WTC11 (cell line): ENCODE measurements around the gene TMC4. TPM values are rescaled to one million over a fixed set of nuclear protein-coding genes. Genes with fewer than 3 reads are reported as not detected.

ENCODE experiments used
- ATAC-seq: fragments of 200-7000 bp; cut with Tn5 transposase; 2 replicates; pipeline ENCODE4 v1.10.0; 2021; ENCODE audit warnings: mild to moderate bottlenecking, moderate library complexity
- CTCF ChIA-PET: fragments of 300-600 bp; sonication (Branson Sonifier 250); formaldehyde crosslinking; loops from one replicate; lab custom pipeline; 2021; ENCODE audit warnings: antibody characterized with exemption; lab: Charles Lee
- POLR2A ChIA-PET: fragments of 350-600 bp; sonication (Branson Sonifier 250); formaldehyde crosslinking; loops from one replicate; lab custom pipeline; 2021; ENCODE audit warnings: antibody characterized with exemption; lab: Charles Lee
- DNase-seq: peaks from one replicate; pipeline ENCODE4 v3.0.0; 2021; ENCODE audit warnings: low spot score
- H3K27ac Mint-ChIP-seq: 2 replicates; pipeline ENCODE4 v1.8.0; 2021; ENCODE audit warnings: mixed read lengths
- H3K27me3 Mint-ChIP-seq: 2 replicates; pipeline ENCODE4 v1.8.0; 2021; ENCODE audit warnings: low read depth, mild to moderate bottlenecking, moderate library complexity, mixed read lengths
- H3K36me3 Mint-ChIP-seq: 2 replicates; pipeline ENCODE4 v1.8.0; 2021; ENCODE audit warnings: mixed read lengths
- H3K4me1 Mint-ChIP-seq: 2 replicates; pipeline ENCODE4 v1.8.0; 2022; ENCODE audit warnings: mixed read lengths
- H3K4me3 Mint-ChIP-seq: 2 replicates; pipeline ENCODE4 v1.8.0; 2021; ENCODE audit warnings: mild to moderate bottlenecking, moderate library complexity, mixed read lengths
- H3K9me3 Mint-ChIP-seq: 2 replicates; pipeline ENCODE4 v1.8.0; 2021; ENCODE audit warnings: mixed read lengths
- ATF2 ChIP-seq: sonication (generic); formaldehyde crosslinking; IDR thresholded peaks from 2 replicates; pipeline ENCODE4 v1.8.1; 2022; ENCODE audit warnings: low read depth, missing genetic modification reagents, borderline replicate concordance
- CDX4 ChIP-seq: fragments of 250-450 bp; sonication (Bioruptor Pico); IDR thresholded peaks from 2 replicates; pipeline ENCODE4 v1.9.0; 2021; ENCODE audit warnings: moderate library complexity, mild to moderate bottlenecking, inconsistent platforms, borderline replicate concordance
- ERG ChIP-seq: fragments of 250-450 bp; sonication (Bioruptor Pico); IDR thresholded peaks from 2 replicates; pipeline ENCODE4 v1.8.0; 2021; ENCODE audit warnings: mild to moderate bottlenecking
- ETV6 ChIP-seq: sonication (generic); formaldehyde crosslinking; IDR thresholded peaks from 2 replicates; pipeline ENCODE4 v1.8.1; 2022; ENCODE audit warnings: mild to moderate bottlenecking, missing genetic modification reagents
- FOXP1 ChIP-seq: sonication (generic); formaldehyde crosslinking; IDR thresholded peaks from 2 replicates; pipeline ENCODE4 v1.8.0; 2022; ENCODE audit warnings: missing genetic modification reagents, mild to moderate bottlenecking, moderate library complexity, borderline replicate concordance
- IRF1 ChIP-seq: sonication (generic); formaldehyde crosslinking; IDR thresholded peaks from 2 replicates; pipeline ENCODE4 v1.8.0; 2023; ENCODE audit warnings: missing genetic modification reagents
- JAZF1 ChIP-seq: fragments of 250-450 bp; sonication (Bioruptor Pico); IDR thresholded peaks from 2 replicates; pipeline ENCODE4 v1.9.0; 2021; ENCODE audit warnings: moderate library complexity, mild to moderate bottlenecking, inconsistent platforms
- KAT7 ChIP-seq: sonication (generic); formaldehyde crosslinking; IDR thresholded peaks from 2 replicates; pipeline ENCODE4 v1.8.1; 2023; ENCODE audit warnings: missing genetic modification reagents, mild to moderate bottlenecking, borderline replicate concordance
- MLX ChIP-seq: sonication (generic); formaldehyde crosslinking; IDR thresholded peaks from 2 replicates; pipeline ENCODE4 v1.8.1; 2023; ENCODE audit warnings: mild to moderate bottlenecking, missing genetic modification reagents, moderate library complexity
- NFE2L1 ChIP-seq: sonication (generic); formaldehyde crosslinking; IDR thresholded peaks from 2 replicates; pipeline ENCODE4 v1.8.1; 2023; ENCODE audit warnings: missing genetic modification reagents
- NFYB ChIP-seq: sonication (generic); formaldehyde crosslinking; conservative IDR thresholded peaks from 2 replicates; pipeline ENCODE4 v1.8.0; 2022; ENCODE audit warnings: low read depth, missing genetic modification reagents
- NR3C1 ChIP-seq: sonication (generic); formaldehyde crosslinking; conservative IDR thresholded peaks from 2 replicates; pipeline ENCODE4 v1.8.1; 2023; ENCODE audit warnings: low read depth, mild to moderate bottlenecking, missing genetic modification reagents
- OVOL2 ChIP-seq: fragments of 250-450 bp; sonication (Bioruptor Pico); IDR thresholded peaks from 2 replicates; pipeline ENCODE4 v1.9.0; 2021; ENCODE audit warnings: mild to moderate bottlenecking, borderline replicate concordance
- PRRX2 ChIP-seq: fragments of 250-450 bp; sonication (Bioruptor Pico); IDR thresholded peaks from 2 replicates; pipeline ENCODE4 v1.8.0; 2021; ENCODE audit warnings: mild to moderate bottlenecking
- SOX15 ChIP-seq: fragments of 250-450 bp; sonication (Bioruptor Pico); IDR thresholded peaks from 2 replicates; pipeline ENCODE4 v1.9.0; 2021; ENCODE audit warnings: mild to moderate bottlenecking
- TEAD1 ChIP-seq: sonication (generic); formaldehyde crosslinking; IDR thresholded peaks from 2 replicates; pipeline ENCODE4 v1.8.0; 2022; ENCODE audit warnings: mild to moderate bottlenecking, missing genetic modification reagents
- USF2 ChIP-seq: sonication (generic); formaldehyde crosslinking; IDR thresholded peaks from 2 replicates; pipeline ENCODE4 v1.8.1; 2023; ENCODE audit warnings: mild to moderate bottlenecking, missing genetic modification reagents, moderate library complexity
- ZNF232 ChIP-seq: sonication (generic); formaldehyde crosslinking; IDR thresholded peaks from 2 replicates; pipeline ENCODE4 v1.8.0; 2022; ENCODE audit warnings: mild to moderate bottlenecking, missing genetic modification reagents
- ZNF263 ChIP-seq: sonication (generic); formaldehyde crosslinking; IDR thresholded peaks from 2 replicates; pipeline ENCODE4 v1.8.1; 2022; ENCODE audit warnings: low read depth, mild to moderate bottlenecking, moderate library complexity, missing genetic modification reagents
- ZNF425 ChIP-seq: fragments of 250-450 bp; sonication (Bioruptor Pico); conservative IDR thresholded peaks from 2 replicates; pipeline ENCODE4 v1.9.0; 2021; ENCODE audit warnings: mild to moderate bottlenecking
- ZSCAN18 ChIP-seq: fragments of 250-450 bp; sonication (Bioruptor Pico); IDR thresholded peaks from 2 replicates; pipeline ENCODE4 v2.1.2; 2022; ENCODE audit warnings: mild to moderate bottlenecking, moderate library complexity
- total RNA-seq: library from RNA; stranded (reverse); gene quantifications from 3 replicates; pipeline ENCODE4 v1.2.3, GENCODE V29; 2021

The TMC4 gene
- total RNA-seq, 1 experiment from 2014 or later = 9.3 TPM

GRCh38 chr19:54201172-54201701 is 28.3 kb upstream of the TMC4 start (continued):
- no peak for TF ChIP-seq ERG (CRISPR knock-in tag)

GRCh38 chr19:54199401-54199800 is 26.4 kb upstream of the TMC4 start:
- TF ChIP-seq ZNF425 (CRISPR knock-in tag) (no peak), TEAD1 (CRISPR knock-in tag) (no peak), MLX (CRISPR knock-in tag) (no peak), PRRX2 (CRISPR knock-in tag) (no peak), NFE2L1 (CRISPR knock-in tag) (no peak), CDX4 (CRISPR knock-in tag) (no peak), ATF2 (no peak), KAT7 (CRISPR knock-in tag) (no peak), FOXP1 (CRISPR knock-in tag) (no peak), ETV6 (no peak), NR3C1 (CRISPR knock-in tag) (no peak), USF2 (CRISPR knock-in tag) (no peak), IRF1 (no peak), NFYB (CRISPR knock-in tag) (no peak), ZSCAN18 (CRISPR knock-in tag) (no peak), JAZF1 (no peak), ZNF232 (CRISPR knock-in tag) (no peak), SOX15 (CRISPR knock-in tag) (no peak), OVOL2 (no peak), ZNF263 (CRISPR knock-in tag) (no peak)
- TF ChIP-seq, all 79 proteins: peak for 0
- Mint-ChIP-seq H3K4me3 (peak overlapping the region; percentile 100), H3K27me3 (no peaks in the 10 kb centered on the region), H3K4me1 (peaks cover 39% of the 10 kb centered on the region), H3K9me3 (no peaks in the 10 kb centered on the region), H3K36me3 (peaks cover 49% of the 10 kb centered on the region), H3K27ac (peak overlapping the region; percentile 96)
- POLR2A ChIA-PET = interaction anchor here (2.0 kb wide), 1 partner anchor 9 kb away, joined by 7 read pairs; no protein-coding TSS in a partner anchor
- no peak for ATAC-seq
- CTCF ChIA-PET = interaction anchor here (0.6 to 1.2 kb wide), 2 partner anchors 11 to 946 kb away, joined by 3 to 6 read pairs; partner anchors contain the start of gene MBOAT7
- DNase-seq = no peak
